B cell (primary cell): ENCODE results near the gene STN1.

Experiments used
- EZH2 ChIP-seq: IDR thresholded peaks from 2 replicates; pipeline ENCODE4 v1.6.1; 2012; ENCODE audit warnings: borderline replicate concordance, low read depth, mild to moderate bottlenecking, moderate library complexity, low read length; ENCODE audit not compliant: insufficient read depth, poor library complexity, severe bottlenecking
- TF ChIP-seq, protein P1 (sequence below): fragments of 200-600 bp; IDR thresholded peaks from one replicate; pipeline ENCODE4 v1.8.0; 2022; ENCODE audit warnings: antibody characterized with exemption, mild to moderate bottlenecking

DNA sequence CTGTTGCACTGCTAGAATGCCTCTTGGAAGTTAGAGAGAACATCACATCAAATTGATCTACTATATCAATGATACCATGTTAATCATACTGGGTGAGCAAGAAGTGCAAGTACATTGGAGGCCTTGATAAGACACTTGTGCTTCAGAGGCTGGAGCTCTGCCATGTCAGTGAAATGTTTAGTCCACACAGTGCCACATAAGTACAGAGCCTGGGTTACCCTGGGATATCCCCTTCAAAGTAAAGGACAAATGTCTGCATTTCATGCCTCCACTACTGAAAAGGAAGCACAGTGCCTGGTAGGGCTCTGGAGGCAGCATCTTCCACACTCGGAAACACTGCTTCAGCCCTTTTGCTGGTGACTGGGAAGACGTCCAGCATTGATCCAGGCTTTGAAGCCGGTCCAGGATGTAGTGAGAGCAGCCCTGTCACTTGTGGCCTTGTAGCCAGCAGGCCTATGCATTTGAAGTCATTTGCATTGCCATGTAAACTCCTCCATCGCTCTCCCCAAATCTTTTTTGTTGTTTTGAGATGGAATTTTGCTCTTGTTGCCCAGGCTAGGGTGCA is 15.7 kb upstream of the STN1 start:
- TF ChIP-seq, protein P1, sequence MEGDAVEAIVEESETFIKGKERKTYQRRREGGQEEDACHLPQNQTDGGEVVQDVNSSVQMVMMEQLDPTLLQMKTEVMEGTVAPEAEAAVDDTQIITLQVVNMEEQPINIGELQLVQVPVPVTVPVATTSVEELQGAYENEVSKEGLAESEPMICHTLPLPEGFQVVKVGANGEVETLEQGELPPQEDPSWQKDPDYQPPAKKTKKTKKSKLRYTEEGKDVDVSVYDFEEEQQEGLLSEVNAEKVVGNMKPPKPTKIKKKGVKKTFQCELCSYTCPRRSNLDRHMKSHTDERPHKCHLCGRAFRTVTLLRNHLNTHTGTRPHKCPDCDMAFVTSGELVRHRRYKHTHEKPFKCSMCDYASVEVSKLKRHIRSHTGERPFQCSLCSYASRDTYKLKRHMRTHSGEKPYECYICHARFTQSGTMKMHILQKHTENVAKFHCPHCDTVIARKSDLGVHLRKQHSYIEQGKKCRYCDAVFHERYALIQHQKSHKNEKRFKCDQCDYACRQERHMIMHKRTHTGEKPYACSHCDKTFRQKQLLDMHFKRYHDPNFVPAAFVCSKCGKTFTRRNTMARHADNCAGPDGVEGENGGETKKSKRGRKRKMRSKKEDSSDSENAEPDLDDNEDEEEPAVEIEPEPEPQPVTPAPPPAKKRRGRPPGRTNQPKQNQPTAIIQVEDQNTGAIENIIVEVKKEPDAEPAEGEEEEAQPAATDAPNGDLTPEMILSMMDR: no peak
- no peak for TF ChIP-seq EZH2
